HEK293 (cell line): ENCODE data around the gene RORC.

ENCODE experiments used
- CTCF ChIP-seq: fragments of 450-650 bp; formaldehyde crosslinking; IDR thresholded peaks from 2 replicates; pipeline ENCODE4 v1.5.1; 2016; ENCODE audit warnings: missing biosample characterization, missing genetic modification characterization
- TF ChIP-seq, protein P1 (sequence below): fragments of 450-650 bp; formaldehyde crosslinking; IDR thresholded peaks from 2 replicates; pipeline ENCODE4 v1.5.1; 2016; ENCODE audit warnings: missing biosample characterization, missing genetic modification characterization

DNA sequence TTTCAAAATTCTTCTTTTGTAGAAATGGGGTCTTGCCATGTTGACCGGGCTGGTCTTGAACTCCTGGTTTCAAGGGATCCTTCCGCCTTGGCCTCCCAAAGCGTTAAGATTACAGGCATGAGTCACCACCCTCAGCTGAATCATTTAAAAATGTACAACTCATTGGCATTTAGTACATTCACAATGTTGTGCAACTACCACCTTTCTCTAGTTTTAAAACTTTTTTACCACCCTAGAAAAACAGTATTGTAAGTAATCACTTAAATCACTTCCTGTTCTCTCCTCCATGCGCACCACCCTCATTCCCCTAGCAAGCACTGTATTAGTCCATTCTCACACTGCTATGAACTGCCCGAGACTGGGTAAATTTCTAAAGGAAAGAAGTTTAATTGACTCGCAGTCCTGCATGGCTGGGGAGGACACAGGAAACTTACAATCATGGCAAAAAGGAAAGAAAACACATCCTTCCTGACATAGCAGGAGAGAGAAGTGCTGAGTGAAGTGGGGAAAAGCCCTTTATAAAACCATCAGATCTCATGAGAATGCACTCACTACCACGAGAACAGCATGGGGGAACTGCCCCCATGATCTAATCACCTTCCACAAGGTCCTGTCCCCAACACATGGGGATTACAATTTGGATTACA lies 36.3 kb upstream of the RORC start:
- TF ChIP-seq CTCF (tag by site-specific recombination) = no peak
- TF ChIP-seq, protein P1, sequence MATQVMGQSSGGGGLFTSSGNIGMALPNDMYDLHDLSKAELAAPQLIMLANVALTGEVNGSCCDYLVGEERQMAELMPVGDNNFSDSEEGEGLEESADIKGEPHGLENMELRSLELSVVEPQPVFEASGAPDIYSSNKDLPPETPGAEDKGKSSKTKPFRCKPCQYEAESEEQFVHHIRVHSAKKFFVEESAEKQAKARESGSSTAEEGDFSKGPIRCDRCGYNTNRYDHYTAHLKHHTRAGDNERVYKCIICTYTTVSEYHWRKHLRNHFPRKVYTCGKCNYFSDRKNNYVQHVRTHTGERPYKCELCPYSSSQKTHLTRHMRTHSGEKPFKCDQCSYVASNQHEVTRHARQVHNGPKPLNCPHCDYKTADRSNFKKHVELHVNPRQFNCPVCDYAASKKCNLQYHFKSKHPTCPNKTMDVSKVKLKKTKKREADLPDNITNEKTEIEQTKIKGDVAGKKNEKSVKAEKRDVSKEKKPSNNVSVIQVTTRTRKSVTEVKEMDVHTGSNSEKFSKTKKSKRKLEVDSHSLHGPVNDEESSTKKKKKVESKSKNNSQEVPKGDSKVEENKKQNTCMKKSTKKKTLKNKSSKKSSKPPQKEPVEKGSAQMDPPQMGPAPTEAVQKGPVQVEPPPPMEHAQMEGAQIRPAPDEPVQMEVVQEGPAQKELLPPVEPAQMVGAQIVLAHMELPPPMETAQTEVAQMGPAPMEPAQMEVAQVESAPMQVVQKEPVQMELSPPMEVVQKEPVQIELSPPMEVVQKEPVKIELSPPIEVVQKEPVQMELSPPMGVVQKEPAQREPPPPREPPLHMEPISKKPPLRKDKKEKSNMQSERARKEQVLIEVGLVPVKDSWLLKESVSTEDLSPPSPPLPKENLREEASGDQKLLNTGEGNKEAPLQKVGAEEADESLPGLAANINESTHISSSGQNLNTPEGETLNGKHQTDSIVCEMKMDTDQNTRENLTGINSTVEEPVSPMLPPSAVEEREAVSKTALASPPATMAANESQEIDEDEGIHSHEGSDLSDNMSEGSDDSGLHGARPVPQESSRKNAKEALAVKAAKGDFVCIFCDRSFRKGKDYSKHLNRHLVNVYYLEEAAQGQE = no peak
